HG02763 (cell line): ENCODE data around the gene IFT52.
"Not testable (repeated sequence)": the region's sequence is repeated elsewhere in the genome, so short reads cannot be mapped to it uniquely, and the experiment has no call there.

Source experiments
- ATAC-seq: cut with Tn5 transposase; IDR thresholded peaks from one replicate; pipeline ENCODE4 v1.9.1; 2021; ENCODE audit warnings: mild to moderate bottlenecking, moderate library complexity; ENCODE audit not compliant: unreplicated experiment

IFT52 gene

DNA sequence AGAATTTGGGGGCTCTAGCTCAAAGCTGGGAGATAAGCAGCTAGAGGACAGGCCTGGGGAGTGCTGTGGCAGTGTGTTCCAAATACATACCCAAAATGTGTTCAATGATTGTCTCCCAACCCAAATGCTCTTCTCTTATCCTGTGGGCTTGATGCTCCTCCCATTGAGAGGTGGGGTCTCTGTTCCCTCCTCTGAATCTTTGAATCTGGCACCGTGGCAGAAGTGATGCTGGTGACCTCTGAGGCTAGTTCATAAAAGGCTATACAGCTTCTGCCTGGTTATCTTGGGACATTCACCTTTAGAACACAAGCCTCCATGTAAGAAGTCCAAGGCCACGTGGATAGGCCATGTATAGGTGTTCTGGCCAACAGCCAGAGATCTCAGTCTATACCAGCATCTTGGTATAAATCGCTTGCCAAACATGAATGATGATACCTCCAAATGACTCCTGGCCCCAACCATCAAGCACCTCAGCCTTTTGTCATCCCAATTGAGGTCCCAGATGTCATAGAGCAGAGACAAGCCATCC lies 60.3 kb downstream of the IFT52 start:
- ATAC-seq, result no peak

DNA sequence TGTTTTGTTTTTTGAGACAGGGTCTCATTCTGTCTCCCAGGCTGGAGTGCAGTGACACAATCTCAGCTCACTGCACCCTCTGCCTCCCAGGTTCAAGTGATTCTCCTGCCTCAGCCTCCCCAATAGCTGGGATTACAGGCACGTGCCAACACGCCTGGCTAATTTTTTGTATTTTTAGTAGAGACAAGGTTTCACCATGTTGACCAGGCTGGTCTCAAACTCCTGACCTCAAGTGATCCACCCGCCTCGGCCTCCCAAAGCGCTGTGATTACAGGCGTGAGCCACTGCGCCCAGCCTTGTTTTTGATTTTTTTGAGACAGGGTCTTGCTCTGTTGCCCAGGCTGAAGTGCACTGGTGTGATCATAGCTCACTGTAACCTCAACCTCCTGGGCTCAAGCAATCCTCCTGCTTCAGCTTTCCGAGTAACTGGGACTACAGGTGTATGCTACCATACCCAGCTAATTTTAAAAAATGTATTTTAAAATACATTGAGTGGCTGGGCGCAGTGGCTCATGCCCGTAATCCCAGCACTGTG lies 61.0 kb downstream of the IFT52 start:
- not testable (repeated sequence) for ATAC-seq

- ATAC-seq, result no peak
Measured at GRCh38 chr20:43653966-43654365, 63.2 kb downstream of the IFT52 start.

DNA sequence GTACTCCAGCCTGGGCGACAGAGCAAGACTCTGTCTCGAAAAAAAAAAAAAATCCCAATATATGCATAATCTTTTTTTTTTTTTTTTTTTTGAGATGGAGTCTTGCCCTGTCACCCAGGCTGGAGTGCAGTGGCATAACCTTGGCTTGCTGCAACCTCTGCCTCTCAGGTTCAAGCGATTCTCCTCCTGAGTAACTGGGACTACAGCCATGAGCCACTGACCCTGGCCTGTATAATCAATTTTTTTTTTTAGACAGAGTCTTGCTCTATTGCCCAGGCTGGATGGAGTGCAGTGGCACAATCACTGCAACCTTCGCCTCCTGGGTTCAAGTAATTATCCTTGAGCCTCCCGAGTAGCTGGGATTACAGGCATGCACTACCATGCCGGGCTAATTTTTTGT lies 64.4 kb downstream of the IFT52 start:
- ATAC-seq, result not testable (repeated sequence)

DNA sequence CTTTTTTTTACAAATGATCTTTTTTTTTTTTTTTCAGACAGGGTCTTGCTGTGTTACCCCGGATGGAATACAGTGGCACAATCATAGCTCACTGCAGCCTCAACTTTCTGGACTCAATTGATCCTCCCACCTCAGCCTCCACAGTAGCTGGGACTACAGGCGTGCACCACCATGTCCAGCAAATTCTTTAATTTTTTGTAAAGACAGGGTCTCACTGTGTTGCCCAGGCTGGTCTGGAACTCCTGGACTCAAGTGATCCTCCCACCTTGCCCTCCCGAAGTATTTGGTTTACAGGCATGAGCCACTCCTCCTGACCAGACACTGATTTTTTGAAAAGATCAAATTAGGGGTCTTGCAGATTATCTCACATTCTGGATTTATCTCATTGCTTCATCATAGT lies 65.2 kb downstream of the IFT52 start:
- ATAC-seq, result no peak

- ATAC-seq, result no peak
Measured at GRCh38 chr20:43658069-43658722, 67.5 kb downstream of the IFT52 start.

DNA sequence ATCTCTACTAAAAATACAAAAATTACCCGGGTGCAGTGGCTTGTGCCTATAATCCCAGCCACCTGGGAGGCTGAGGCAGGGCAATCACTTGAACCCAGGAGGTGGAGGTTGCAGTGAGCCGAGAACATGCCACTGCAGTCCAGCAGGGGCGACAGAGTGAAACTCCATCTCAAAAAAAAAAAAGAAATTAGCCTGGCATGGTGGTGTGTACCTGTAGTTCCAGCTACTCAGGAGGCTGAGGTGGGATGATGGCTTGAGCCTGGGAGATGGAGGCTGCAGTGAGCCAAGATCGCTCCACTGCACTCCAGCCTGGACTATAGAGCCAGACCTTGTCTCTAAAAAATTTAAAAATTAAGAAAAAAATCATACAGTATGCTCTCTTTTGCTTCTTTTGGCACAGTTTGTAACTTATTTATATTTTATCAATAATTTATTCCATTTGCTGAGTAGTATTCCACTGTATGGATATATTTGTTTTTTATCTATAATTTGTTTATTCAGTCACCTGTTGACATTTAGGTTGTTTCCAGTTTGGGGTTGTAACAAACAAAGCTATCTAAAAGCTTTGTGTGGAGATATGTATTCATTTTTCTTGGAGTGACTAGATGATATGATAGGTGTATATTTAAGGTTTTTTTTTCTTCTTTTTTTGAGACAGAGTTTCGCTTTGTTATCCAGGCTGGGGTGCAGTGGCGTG lies 68.1 kb downstream of the IFT52 start:
- ATAC-seq, result no peak

DNA sequence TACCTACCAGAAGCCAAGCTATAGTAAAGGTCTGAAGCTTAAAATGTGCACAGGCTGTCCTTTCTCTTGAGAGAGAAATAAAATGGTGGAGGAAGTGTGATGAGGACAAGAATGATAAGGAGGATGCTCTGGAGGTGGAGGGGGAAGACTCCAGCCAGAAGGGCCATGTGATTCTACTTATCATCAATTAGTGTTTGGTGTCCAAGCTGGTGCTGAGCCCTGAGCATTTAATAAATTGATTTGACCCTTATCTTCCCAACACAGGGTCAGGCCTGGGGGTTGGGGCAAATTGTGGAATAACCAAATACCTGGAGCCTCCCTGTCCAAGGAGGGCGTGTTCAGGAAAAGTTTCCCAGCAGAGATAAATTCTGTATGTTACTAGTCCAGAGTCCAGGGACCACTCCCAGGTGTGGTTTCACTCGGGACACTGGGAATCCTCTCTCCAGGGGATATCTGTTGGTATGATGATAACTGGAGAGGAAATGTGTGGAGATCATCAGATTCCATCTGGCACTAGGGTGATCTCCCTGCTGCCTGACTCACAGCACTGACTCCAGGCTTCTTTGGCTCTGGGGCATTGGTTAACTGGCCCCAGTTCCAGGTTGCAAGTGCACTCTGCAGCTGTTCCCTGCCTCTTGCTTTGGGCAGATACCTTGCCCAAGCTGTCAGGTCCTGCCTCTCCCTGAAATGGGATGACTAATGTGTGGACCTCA lies 72.4 kb downstream of the IFT52 start:
- no peak for ATAC-seq

DNA sequence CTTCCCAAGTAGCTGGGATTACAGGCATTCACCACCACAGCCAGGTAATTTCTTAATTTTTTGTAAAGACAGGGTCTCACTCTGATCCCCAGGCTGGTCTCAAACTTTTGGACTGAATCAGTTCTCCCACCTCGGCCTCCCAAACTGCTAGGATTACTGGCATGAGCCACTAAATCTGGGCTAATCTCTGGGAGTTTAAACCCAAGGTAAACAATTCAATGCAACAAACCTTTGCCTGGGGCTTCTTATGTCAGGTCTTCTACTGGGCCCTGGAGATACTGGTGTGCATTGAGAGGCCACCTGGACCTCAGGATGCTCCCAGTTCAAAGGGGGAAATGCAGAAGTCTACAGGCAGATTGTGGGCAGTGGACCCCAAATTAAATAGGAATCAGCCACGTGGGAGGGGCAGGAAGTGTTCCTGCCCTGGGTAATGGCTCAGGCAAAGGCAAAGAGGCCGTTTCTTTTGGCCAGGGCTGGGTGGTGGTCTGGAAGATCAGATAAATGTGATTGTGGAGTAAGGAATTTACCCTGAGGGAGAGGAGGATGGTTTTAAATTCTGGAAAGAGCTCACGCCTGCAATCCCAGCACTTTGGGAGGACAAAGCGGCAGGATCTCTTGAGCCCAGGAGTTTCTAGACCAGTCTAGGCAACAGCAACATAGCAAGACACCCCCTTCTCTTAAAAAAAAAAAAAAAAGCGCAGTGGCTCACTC lies 74.9 kb downstream of the IFT52 start:
- ATAC-seq, result no peak

DNA sequence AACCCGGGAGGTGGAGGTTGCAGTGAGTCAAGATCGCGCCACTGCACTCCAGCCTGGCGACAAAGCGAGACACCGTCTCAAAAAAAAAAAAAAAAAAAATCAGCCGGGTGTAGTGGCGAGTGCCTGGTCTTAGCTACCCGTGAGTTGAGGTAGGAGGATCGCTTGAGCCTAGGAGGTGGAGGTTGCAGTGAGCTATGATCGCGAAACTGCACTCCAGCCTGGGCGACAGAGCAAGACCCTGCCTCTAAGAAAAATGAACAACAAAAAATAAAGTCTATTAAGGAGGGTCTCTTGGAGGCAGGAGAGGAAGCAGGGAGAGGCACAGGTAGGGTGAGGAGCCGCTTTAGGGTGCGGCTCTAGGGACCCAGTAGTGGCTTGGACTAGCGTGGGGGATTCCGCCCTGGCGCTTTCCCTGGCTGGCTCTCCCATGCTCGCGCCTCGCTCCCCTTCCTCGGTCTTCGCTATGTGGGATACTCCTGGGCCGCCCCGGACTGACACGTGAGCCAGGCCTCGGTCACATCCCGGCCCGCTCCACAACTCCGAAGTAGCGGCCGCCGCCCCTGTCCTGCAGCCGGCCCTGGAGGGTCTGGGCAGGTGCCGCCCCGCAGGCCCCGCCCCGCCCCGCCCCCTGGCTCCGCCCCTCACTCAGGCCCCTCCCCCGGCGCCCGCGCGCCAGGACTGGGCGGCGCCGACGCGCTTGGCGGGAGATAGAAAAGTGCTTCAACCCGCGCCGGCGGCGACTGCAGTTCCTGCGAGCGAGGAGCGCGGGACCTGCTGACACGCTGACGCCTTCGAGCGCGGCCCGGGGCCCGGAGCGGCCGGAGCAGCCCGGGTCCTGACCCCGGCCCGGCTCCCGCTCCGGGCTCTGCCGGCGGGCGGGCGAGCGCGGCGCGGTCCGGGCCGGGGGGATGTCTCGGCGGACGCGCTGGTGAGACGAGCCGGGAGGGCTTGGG lies 75.9 kb downstream of the IFT52 start, which contains the start of gene MYBL2:
TSS of gene MYBL2 (plus strand) at position 739 of the 953 bp plus-strand sequence. CDS start at position 909, 170 bp downstream.
- ATAC-seq, result peak; percentile 75

DNA sequence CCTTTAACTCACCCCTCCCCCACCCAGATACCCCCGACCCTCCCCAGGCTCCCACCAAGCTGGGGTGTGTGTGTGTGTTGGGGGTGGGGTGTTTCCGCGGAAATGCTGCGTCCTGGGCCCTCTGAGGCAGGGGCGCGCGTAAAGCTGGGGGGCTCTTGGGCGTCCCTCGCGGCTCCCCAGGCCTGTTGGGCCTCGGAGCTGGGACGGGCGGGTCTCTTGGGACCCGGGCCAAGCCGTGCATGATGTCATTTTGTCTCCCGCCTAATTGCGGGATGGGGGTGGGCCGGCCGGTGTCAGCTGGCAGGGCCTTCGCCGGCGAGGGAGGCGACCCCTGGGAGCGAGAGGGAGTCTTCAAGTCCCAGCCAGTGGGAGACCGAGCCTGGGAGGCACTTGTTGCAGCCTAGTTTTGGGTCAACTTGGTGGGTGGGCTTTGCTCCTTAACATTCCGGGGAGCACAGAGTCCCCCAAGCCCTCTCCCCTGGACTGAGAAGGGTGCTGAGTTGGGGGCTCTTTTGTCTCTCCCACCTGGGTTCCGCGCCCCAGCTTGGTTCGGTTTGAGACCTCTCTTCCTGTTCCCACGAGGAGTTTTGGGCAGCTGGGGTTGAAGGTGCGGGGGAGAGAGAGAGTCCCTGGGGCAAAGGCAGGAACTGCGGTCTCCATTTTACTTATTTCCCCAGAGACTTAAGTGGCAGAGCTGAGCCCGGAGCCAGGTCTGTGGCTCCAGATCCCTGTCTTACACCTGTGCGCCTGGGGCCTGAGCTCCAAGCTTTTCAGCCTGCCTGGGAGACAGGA lies 76.8 kb downstream of the IFT52 start:
- ATAC-seq, result peak; percentile 13

GRCh38 chr20:43669332-43669731 lies 78.6 kb downstream of the IFT52 start:
- no peak for ATAC-seq

- no peak for ATAC-seq
Measured at GRCh38 chr20:43670423-43670822, 79.7 kb downstream of the IFT52 start.

GRCh38 chr20:43676368-43676767 lies 85.6 kb downstream of the IFT52 start:
- no peak for ATAC-seq

DNA sequence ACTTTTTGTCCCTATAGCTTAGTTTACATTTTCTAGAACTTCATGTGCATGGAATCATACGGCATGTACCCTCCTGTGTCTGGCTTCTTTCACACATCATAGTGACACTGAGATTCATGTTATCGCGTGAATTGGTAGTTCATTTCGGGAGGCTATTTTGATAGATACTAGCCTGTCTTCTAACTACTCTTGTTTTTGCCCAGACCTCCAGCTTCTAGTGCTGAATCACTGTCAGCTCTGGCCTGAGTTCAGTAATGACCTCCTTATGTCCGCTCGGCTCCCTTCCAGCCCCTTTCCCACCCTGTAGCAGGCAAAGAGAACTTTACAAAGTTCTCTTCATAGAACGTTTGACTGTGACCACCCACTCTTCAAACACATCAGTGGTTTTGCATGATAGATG lies 90.2 kb downstream of the IFT52 start:
- no peak for ATAC-seq

- peak; percentile 17 for ATAC-seq
Measured at GRCh38 chr20:43681468-43681942, 90.8 kb downstream of the IFT52 start.

DNA sequence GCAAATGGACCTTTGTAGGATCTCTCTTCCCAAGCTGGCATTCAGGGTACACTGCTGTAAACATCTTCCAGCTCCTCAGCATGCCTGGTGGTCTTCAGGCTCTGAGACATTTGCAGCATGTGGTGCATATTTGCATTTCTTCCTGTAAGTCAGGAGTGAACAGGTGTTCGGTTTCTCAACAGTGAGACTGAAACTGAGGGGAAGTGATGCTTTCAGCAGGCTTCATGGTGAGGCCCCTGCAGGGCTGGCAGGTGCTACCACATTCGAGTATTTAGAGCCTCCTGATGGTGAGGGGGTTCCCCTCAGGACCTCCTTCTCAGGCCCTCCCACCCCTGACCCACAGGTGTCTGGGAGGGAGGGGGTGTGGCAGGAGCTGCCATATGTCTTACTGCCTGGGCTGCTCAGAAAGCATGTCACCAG lies 91.3 kb downstream of the IFT52 start:
- peak; percentile 92 for ATAC-seq

GRCh38 chr20:43682446-43682845 lies 91.7 kb downstream of the IFT52 start:
- ATAC-seq, result peak; percentile 30

DNA sequence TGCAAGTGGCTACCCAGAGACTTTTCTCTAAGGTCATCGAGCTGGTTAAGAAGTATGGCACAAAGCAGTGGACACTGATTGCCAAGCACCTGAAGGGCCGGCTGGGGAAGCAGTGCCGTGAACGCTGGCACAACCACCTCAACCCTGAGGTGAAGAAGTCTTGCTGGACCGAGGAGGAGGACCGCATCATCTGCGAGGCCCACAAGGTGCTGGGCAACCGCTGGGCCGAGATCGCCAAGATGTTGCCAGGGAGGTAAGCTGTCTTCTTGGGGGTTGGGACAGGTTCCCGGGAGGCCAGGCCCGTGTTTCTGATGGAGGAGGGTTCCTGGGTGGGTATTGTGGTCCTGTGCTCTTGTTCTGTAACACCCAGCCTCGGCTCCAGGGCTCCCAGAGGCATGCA lies 96.1 kb downstream of the IFT52 start:
- no peak for ATAC-seq
